HEK293 (cell line): Measurements from ENCODE around the gene TPM4.

Source experiments
- CTCF ChIA-PET: fragments of 350-600 bp; formaldehyde crosslinking; extraction: SDS; loops from one replicate; lab custom pipeline; 2021; ENCODE audit warnings: antibody characterized with exemption; lab: Yijun Ruan, JAX
- POLR2A ChIA-PET: fragments of 300-600 bp; formaldehyde crosslinking; extraction: SDS; loops from one replicate; lab custom pipeline; 2020; ENCODE audit warnings: antibody characterized with exemption, inconsistent platforms; lab: Yijun Ruan, JAX
- H3K27ac ChIP-seq: fragments of 200-500 bp; sonication (Bioruptor generic); 2 replicates; pipeline ENCODE4 v1.5.1; 2014; ENCODE audit warnings: low read depth, low read length, control low read depth, inconsistent platforms; ENCODE audit errors: extremely low read depth
- H3K36me3 ChIP-seq, 2 experiments: fragments of 200-500 bp in 1 of 2; sonication (Bioruptor generic) in 1 of 2; 1 replicate in 1 of 2; 2 replicates in 1 of 2; pipeline ENCODE4 v1.5.1; 2014 to 2017; ENCODE audit warnings: inconsistent platforms in 2 of 2, low read length in 2 of 2; ENCODE audit not compliant: control insufficient read depth in 2 of 2, insufficient read depth in 1 of 2
- H3K4me1 ChIP-seq: fragments of 200-500 bp; sonication (Bioruptor generic); 2 replicates; pipeline ENCODE4 v1.5.1; 2014; ENCODE audit warnings: mild to moderate bottlenecking, low read length, inconsistent platforms; ENCODE audit not compliant: control insufficient read depth, insufficient read depth
- H3K4me3 ChIP-seq: 2 replicates; pipeline ENCODE4 v1.5.1; 2011; ENCODE audit warnings: low read depth, mild to moderate bottlenecking, control low read depth, low read length, moderate library complexity
- H3K9me3 ChIP-seq: fragments of 200-500 bp; sonication (Bioruptor generic); 2 replicates; pipeline ENCODE4 v1.5.1; 2014; ENCODE audit warnings: low read depth, low read length, inconsistent platforms; ENCODE audit not compliant: control insufficient read depth, insufficient read depth
- EGR2 ChIP-seq: fragments of 450-650 bp; formaldehyde crosslinking; IDR thresholded peaks from 2 replicates; pipeline ENCODE4 v1.5.1; 2016; ENCODE audit warnings: low read depth, missing biosample characterization, missing genetic modification characterization
- GLIS1 ChIP-seq: fragments of 450-650 bp; formaldehyde crosslinking; IDR thresholded peaks from 2 replicates; pipeline ENCODE4 v1.5.1; 2016; ENCODE audit warnings: missing biosample characterization, missing genetic modification characterization
- KLF8 ChIP-seq: fragments of 450-650 bp; formaldehyde crosslinking; IDR thresholded peaks from 2 replicates; pipeline ENCODE4 v1.5.1; 2016; ENCODE audit warnings: missing biosample characterization, missing genetic modification characterization
- MEIS1 ChIP-seq: sonication (generic); formaldehyde crosslinking; IDR thresholded peaks from 2 replicates; pipeline ENCODE4 v1.8.1; 2022; ENCODE audit warnings: missing genetic modification reagents, mild to moderate bottlenecking, borderline replicate concordance
- REPIN1 ChIP-seq: fragments of 450-650 bp; formaldehyde crosslinking; IDR thresholded peaks from 2 replicates; pipeline ENCODE4 v1.5.1; 2017; ENCODE audit warnings: missing biosample characterization, missing genetic modification characterization, low read depth
- SALL2 ChIP-seq: fragments of 450-650 bp; formaldehyde crosslinking; IDR thresholded peaks from 2 replicates; pipeline ENCODE4 v1.5.0; 2017; ENCODE audit warnings: missing biosample characterization, mild to moderate bottlenecking, missing genetic modification characterization, borderline replicate concordance
- WT1 ChIP-seq: fragments of 450-650 bp; formaldehyde crosslinking; IDR thresholded peaks from 2 replicates; pipeline ENCODE4 v1.5.1; 2016; ENCODE audit warnings: missing biosample characterization, missing genetic modification characterization
- ZBTB1 ChIP-seq: fragments of 450-650 bp; formaldehyde crosslinking; IDR thresholded peaks from 2 replicates; pipeline ENCODE4 v1.5.1; 2016; ENCODE audit warnings: missing biosample characterization, missing genetic modification characterization
- ZBTB17 ChIP-seq: fragments of 450-650 bp; formaldehyde crosslinking; IDR thresholded peaks from 2 replicates; pipeline ENCODE4 v1.5.1; 2016; ENCODE audit warnings: missing biosample characterization, missing genetic modification characterization
- ZIC2 ChIP-seq: fragments of 450-650 bp; formaldehyde crosslinking; IDR thresholded peaks from 2 replicates; pipeline ENCODE4 v1.5.1; 2016; ENCODE audit warnings: missing biosample characterization, missing genetic modification characterization
- ZNF140 ChIP-seq: fragments of 450-650 bp; formaldehyde crosslinking; IDR thresholded peaks from 2 replicates; pipeline ENCODE4 v1.5.1; 2016; ENCODE audit warnings: missing biosample characterization, missing genetic modification characterization
- ZNF202 ChIP-seq: fragments of 450-650 bp; formaldehyde crosslinking; IDR thresholded peaks from 2 replicates; pipeline ENCODE4 v1.5.1; 2016; ENCODE audit warnings: missing biosample characterization, missing genetic modification characterization, borderline replicate concordance
- ZNF239 ChIP-seq: fragments of 450-650 bp; formaldehyde crosslinking; IDR thresholded peaks from 2 replicates; pipeline ENCODE4 v1.5.1; 2016; ENCODE audit warnings: missing biosample characterization, missing genetic modification characterization
- ZNF266 ChIP-seq: fragments of 450-650 bp; formaldehyde crosslinking; IDR thresholded peaks from 2 replicates; pipeline ENCODE4 v1.5.1; 2016; ENCODE audit warnings: missing biosample characterization, missing genetic modification characterization, low read depth
- ZNF391 ChIP-seq: fragments of 450-650 bp; formaldehyde crosslinking; IDR thresholded peaks from 2 replicates; pipeline ENCODE4 v1.5.1; 2016; ENCODE audit warnings: low read depth, missing biosample characterization, missing genetic modification characterization, borderline replicate concordance
- ZNF433 ChIP-seq: fragments of 450-650 bp; formaldehyde crosslinking; IDR thresholded peaks from 2 replicates; pipeline ENCODE4 v1.5.1; 2016; ENCODE audit warnings: missing biosample characterization, missing genetic modification characterization, low read depth
- ZNF585B ChIP-seq: fragments of 450-650 bp; formaldehyde crosslinking; IDR thresholded peaks from 2 replicates; pipeline ENCODE4 v1.5.1; 2016; ENCODE audit warnings: missing biosample characterization, missing genetic modification characterization
- ZNF654 ChIP-seq: fragments of 450-650 bp; formaldehyde crosslinking; IDR thresholded peaks from 2 replicates; pipeline ENCODE4 v1.5.1; 2016; ENCODE audit warnings: low read depth, missing biosample characterization, missing genetic modification characterization
- ZNF658 ChIP-seq: fragments of 450-650 bp; formaldehyde crosslinking; IDR thresholded peaks from 2 replicates; pipeline ENCODE4; 2016; ENCODE audit warnings: missing biosample characterization, missing genetic modification characterization
- ZNF660 ChIP-seq: fragments of 450-650 bp; IDR thresholded peaks from 2 replicates; pipeline ENCODE4 v1.5.1; 2018; ENCODE audit warnings: missing biosample characterization, mild to moderate bottlenecking, missing genetic modification characterization
- ZNF785 ChIP-seq: fragments of 450-650 bp; formaldehyde crosslinking; IDR thresholded peaks from 2 replicates; pipeline ENCODE4 v1.5.1; 2016; ENCODE audit warnings: missing biosample characterization, missing genetic modification characterization
- ZXDB ChIP-seq: fragments of 450-650 bp; formaldehyde crosslinking; IDR thresholded peaks from 2 replicates; pipeline ENCODE4 v1.5.1; 2016; ENCODE audit warnings: missing biosample characterization, missing genetic modification characterization
- TF ChIP-seq, protein P1 (sequence below): fragments of 450-650 bp; formaldehyde crosslinking; IDR thresholded peaks from 2 replicates; pipeline ENCODE4; 2016; ENCODE audit warnings: missing biosample characterization, missing genetic modification characterization
- TF ChIP-seq, protein P2 (sequence below): fragments of 450-650 bp; formaldehyde crosslinking; IDR thresholded peaks from 2 replicates; pipeline ENCODE4 v1.5.1; 2016; ENCODE audit warnings: missing biosample characterization, missing genetic modification characterization
- TF ChIP-seq, protein P3 (sequence below): fragments of 450-650 bp; formaldehyde crosslinking; IDR thresholded peaks from 2 replicates; pipeline ENCODE4 v1.5.1; 2016; ENCODE audit warnings: missing biosample characterization, missing genetic modification characterization

TPM4 gene

DNA sequence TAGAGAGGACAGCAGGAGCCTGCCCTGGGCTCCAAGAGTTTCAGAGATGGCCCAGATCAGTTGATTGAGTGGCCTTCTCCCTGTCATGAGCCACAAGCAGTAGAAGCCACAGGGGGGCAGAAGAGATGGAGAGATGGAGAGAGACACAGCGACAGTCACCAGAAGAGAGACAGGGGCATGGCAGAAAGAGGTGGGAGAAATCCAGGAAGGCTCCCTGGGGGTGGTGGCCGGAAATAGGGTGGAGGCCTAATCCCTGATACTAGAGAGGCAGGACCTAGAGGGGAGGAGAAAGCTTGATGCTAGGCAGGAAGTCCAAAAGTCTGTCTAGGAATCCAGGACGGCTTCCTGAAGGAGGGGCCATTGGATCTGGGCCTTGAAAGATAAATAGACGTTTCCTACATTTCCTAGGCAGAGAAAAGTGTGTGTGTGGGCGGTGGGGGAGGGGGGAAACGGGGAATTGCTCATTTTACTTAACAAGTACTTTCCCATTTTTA, 9.6 kb upstream of the TPM4 start:
- ChIA-PET POLR2A (no interaction called here), CTCF (interaction anchor here (0.6 to 1.2 kb wide), 4 partner anchors 9 to 197 kb away, joined by 3 to 4 read pairs (median 4); no protein-coding TSS in a partner anchor)
- Histone ChIP-seq H3K36me3 (no peaks in the 10 kb centered on the region), H3K4me3 (no peak overlapping the region), H3K9me3 (no peaks in the 10 kb centered on the region), H3K27ac (no peak overlapping the region), H3K4me1 (no peaks in the 10 kb centered on the region)
- TF ChIP-seq ZXDB (no peak), REPIN1 (no peak), ZNF654 (peak; percentile 52), MEIS1 (no peak), ZNF785 (tag by site-specific recombination) (no peak), ZBTB17 (peak; percentile 21; the same call in 1 of the 2 replicates), KLF8 (tag by site-specific recombination) (peak; percentile 51), SALL2 (tag by site-specific recombination) (no peak), ZNF140 (tag by site-specific recombination) (no peak), ZBTB1 (tag by site-specific recombination) (no peak), EGR2 (0 out of 2 replicates have a peak, but pooled peaks have one; percentile 17), ZNF266 (tag by site-specific recombination) (no peak), ZNF202 (no peak), ZNF660 (tag by site-specific recombination) (no peak), ZNF391 (tag by site-specific recombination) (no peak), ZNF585B (no peak), ZNF239 (no peak), GLIS1 (no peak)
- TF ChIP-seq, protein P1, sequence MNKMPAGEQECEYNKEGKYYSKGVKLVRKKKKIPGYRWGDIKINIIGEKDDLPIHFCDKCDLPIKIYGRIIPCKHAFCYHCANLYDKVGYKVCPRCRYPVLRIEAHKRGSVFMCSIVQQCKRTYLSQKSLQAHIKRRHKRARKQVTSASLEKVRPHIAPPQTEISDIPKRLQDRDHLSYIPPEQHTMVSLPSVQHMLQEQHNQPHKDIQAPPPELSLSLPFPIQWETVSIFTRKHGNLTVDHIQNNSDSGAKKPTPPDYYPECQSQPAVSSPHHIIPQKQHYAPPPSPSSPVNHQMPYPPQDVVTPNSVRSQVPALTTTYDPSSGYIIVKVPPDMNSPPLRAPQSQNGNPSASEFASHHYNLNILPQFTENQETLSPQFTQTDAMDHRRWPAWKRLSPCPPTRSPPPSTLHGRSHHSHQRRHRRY (tag by site-specific recombination): no peak
- TF ChIP-seq, protein P2, sequence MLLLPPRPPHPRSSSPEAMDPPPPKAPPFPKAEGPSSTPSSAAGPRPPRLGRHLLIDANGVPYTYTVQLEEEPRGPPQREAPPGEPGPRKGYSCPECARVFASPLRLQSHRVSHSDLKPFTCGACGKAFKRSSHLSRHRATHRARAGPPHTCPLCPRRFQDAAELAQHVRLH (tag by site-specific recombination): 0 out of 2 replicates have a peak, but pooled peaks have one; percentile 40
- TF ChIP-seq, protein P3, sequence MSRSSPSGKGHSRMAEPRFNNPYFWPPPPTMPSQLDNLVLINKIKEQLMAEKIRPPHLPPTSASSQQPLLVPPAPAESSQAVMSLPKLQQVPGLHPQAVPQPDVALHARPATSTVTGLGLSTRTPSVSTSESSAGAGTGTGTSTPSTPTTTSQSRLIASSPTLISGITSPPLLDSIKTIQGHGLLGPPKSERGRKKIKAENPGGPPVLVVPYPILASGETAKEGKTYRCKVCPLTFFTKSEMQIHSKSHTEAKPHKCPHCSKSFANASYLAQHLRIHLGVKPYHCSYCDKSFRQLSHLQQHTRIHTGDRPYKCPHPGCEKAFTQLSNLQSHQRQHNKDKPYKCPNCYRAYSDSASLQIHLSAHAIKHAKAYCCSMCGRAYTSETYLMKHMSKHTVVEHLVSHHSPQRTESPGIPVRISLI (tag by site-specific recombination): no peak
- TF ChIP-seq, all 188 proteins: peak for 5

DNA sequence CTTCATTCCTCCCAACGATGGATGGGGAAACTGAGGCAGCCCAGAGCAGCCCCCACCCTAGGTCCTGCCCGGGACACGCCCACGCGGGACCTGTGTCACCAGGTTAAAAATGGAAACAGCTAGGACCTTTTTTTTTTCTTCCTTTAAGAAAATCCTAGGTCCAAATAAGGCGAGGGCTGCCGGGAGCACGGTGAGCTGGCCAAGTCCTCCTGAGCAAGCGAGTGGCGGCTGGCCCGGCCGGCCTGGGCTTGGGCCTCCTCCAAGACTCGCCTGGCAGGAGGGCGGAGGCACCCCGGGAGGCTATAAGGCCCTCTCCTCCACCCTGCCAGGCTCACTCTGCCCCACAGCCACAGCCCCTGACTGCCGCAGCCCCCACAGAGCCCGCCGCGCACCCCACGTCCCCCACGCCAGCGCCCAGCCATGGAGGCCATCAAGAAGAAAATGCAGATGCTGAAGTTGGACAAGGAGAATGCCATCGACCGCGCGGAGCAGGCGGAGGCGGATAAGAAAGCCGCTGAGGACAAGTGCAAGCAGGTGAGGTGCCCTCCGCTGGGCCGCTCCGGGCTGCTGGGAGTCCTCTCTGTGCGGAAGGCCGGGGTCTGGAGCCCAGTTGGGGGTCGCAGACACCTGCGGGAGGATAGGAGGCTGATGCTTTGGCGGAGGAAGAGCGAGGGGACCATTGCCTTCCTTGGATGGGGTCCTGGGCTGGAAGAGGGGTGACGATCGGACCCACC, 8.9 kb upstream of the TPM4 start:
- no peaks in the 10 kb centered on the region for H3K36me3 ChIP-seq
- H3K4me1 ChIP-seq: no peaks in the 10 kb centered on the region
- no peak overlapping the region for H3K27ac ChIP-seq
- H3K9me3 ChIP-seq: no peaks in the 10 kb centered on the region
- TF ChIP-seq GLIS1: peak; percentile 78
- no peak for TF ChIP-seq ZNF658
- TF ChIP-seq ZIC2 (tag by site-specific recombination): 0 out of 2 replicates have a peak, but pooled peaks have one; percentile 13
- 0 out of 2 replicates have a peak, but pooled peaks have one; percentile 1 for TF ChIP-seq EGR2
- no peak for TF ChIP-seq WT1 (tag by site-specific recombination)
- no peak for TF ChIP-seq ZNF433 (tag by site-specific recombination)
- TF ChIP-seq, all 188 proteins: peak for 3
- H3K4me3 ChIP-seq: no peak overlapping the region
- CTCF ChIA-PET: interaction anchor here (0.6 kb wide), 1 partner anchor 978 kb away, joined by 3 read pairs; no protein-coding TSS in a partner anchor
- POLR2A ChIA-PET: no interaction called here
